HG02852 (cell line): ENCODE measurements around the gene ABCG8.

Source experiments
- ATAC-seq: cut with Tn5 transposase; IDR thresholded peaks from one replicate; pipeline ENCODE4 v1.9.1; 2021; ENCODE audit warnings: mild to moderate bottlenecking, moderate library complexity; ENCODE audit not compliant: unreplicated experiment

ABCG8 gene

DNA sequence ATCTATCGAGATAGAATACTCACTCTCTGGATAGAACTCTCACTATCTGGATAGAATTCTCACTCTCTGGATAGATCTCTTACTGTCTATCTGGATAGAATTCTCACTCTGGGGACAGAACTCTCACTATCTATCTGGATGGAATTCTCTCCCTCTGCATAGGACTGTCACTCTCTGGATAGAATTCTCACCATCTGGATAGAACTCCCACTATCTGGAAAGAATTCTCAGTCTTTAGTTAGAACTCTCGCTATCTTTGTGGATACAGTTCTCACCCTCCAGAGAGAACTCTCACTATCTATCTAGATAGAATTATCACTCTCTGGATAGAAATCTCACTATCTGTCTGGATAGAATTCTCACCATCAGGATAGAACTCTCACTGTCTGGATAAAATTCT lies 16.5 kb downstream of the ABCG8 start:
- no peak for ATAC-seq

DNA sequence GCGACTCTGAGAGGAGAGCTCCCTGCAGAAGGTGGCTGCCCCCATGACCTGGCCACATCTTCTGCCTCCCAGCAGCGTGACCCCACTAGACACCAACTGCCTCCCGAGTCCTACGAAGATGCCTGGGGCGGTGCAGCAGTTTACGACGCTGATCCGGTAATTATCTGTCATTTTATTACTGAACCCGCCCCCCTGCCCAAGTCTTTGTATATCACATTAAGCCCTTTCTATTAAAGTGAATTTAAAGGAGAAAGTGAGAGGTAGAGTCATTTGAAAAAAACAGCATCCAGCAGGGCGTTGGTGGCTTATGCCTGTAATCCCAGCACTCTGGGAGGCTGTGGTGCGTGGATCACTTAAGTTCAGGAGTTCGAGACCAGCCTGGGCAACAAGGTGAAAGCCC lies 33.4 kb downstream of the ABCG8 start:
- ATAC-seq: no peak

DNA sequence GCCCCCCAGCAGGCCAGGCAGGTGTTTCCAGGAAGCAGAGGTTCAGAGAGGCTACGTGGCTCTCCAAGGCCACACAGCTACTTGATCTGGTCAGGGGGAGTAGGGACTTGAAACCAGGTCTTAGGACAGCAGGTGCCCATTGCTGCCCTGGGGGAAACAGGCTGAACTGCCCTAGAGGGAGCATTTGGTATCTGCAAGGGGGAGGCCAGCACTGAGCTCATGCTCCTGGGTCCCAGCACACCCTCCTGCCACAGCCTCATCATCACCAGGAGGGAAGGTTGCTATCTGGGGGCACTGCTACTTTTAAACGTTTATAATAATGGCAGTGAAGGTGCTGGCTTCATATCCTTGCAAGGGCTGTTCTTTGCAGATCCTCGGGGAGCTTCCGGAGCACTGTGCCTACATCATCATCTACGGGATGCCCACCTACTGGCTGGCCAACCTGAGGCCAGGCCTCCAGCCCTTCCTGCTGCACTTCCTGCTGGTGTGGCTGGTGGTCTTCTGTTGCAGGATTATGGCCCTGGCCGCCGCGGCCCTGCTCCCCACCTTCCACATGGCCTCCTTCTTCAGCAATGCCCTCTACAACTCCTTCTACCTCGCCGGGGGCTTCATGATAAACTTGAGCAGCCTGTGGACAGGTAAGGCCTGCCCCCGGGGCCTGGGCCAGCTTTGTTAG lies 36.1 kb downstream of the ABCG8 start:
- no peak for ATAC-seq

DNA sequence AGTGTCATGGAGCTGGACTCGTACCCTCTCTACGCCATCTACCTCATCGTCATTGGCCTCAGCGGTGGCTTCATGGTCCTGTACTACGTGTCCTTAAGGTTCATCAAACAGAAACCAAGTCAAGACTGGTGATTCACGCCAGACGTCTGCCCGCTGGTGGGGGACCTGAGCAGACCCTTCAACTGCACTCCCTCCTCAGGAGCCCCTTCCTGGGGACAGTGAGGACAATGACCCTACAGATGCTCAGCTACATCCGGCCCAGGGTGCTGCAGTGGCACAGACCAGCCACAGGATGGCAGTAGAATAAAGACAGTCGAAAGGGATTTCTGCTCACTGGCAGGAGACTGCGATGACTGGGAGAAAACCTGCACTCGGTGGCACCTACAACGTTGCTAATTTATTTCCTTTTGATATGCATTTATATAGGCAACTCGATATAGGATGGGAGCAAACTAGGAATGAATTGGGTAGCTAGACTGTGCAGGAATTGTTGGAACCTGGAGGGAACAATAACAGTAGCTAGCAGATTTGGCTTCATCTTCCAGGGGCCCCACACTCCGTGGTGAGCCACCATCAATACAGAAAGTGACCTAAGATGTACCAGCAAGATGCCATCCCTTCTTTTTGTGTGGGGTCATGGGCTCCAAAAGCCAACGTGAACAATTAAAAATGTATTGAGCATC lies 39.2 kb downstream of the ABCG8 start:
- no peak for ATAC-seq

DNA sequence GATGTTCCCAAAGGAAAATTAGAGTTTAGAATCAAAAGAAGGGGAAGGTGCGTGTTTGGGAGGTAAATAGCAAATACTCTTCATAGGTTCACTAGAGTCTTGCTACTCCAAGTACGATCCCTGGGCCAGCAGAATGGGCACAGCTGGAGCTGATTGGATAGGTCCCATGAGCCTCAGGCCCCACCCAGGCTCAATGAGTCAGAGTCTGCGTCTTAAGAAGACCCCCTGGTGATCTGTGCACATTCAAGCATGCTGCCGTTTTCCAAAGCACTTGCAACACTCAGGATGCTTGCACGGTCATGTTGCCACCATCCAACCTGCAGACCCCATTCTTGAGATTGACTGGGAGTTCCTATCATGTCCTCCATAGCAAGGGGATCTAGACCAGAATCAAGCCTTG lies 40.5 kb downstream of the ABCG8 start:
- no peak for ATAC-seq

DNA sequence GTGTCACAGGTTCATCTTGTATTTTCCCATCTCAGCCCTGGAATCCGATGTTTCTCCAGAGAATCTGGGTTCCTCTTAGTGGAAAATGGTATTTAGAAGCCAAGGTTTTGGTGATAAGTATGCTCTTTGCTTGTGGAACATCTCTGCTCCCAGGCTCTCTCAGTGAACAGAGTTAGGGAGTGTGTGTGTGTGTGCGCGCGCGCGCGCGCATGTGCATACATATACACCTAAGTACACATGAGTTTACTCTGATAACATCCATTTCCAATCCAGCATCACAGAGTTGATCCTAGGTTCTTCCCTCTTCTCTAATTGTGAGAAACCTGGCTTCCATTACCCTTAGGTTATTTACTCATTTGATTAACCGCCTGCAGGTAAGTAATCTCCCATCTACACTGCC lies 41.7 kb downstream of the ABCG8 start:
- ATAC-seq: no peak

DNA sequence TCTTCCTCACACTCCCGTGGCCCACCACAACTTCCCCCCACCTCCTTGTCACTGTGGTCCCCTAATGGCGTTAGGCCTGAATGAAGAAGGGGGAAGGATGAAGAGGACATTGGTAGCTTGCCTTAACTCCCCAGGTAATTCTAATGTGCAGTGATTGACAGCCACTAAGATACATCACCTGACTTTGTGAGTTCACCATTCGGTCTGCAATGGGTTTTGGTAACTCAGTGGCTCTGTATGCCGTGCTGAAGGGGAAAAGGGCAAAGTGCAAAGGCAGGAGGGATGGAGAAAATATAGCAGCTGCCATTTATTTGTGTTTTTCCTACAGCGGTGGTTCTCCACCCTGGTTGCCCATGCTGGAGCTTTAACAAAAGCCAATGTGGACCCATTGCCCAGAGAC lies 42.2 kb downstream of the ABCG8 start:
- no peak for ATAC-seq

DNA sequence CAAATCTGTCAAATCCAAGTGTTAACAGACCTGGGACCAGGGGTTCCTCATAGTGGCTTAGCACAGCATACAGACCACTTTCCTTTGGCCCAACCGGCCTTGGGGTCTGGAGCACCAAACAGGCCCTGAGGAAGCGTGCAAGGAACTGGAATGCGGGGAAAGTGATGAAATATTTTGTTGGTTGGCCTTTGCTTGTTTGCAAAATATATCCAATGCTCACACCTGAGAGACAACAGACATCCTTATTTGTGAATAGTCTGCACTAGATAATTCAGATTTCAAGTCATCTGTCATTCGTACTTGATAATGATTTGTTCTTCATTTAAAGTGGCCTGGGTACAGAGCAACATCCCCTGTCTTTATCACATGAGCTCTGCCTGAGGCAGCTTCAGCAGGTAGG lies 43.5 kb downstream of the ABCG8 start:
- ATAC-seq: no peak

DNA sequence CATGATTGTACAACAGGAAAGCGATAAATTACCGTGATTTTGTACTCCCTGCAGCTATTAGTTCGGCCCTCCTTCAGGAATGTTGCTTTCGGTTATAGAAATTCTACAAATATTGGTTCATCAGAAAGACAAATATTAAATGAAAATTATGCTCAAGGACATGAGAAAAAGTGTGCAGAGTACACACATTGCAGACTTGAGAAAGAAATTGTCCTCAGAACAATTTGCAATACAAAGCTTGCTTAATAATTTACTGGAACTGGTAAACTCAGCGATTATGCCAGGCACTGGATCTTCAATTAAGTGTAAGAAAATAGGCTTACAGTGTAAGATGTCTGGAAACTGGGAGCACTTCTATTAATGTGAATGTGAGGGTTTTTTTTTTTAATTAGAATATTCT lies 45.9 kb downstream of the ABCG8 start:
- ATAC-seq: no peak

DNA sequence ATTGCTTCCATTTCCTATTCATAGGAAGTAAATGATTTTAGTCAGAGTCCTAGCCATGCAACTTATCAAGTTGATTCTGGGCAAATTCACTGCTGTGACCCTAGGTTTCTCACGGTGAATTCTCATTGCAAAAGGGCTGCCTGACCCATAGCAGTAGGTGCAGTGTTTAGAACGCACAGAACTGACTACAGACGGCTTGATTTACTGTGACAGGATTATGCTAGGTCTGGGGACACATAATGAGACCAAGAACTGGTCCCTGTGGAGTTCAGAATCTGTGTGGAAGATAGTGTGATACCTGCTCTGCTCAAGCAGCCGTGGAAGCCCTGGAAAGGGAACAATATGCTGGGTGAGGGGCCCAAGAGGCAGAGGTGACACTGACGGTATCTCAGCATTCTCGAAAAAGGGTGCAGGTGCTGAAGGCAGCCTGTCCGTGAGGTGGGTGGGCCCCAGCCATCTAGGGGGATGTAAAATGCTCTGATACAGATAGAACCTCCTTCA lies 46.4 kb downstream of the ABCG8 start:
- no peak for ATAC-seq

DNA sequence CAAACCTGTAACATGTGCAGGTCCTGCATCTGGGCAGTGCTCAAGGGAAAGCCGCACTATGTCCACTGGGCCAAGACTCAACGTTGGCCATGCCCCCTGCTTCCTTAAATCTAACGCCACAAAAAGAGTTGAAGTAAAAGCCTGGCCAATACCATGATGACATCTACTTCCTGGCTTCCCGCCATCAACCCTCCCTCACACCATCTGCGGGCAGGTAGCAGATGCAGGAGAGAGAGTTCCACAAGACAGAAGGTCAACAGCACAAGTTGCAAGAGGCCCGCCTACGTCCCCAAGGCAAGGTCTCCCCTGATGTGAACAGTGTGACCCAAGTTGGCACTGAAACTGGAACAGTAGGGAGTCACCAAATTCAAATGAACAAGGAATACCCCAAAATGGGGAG lies 48.4 kb downstream of the ABCG8 start:
- no peak for ATAC-seq

DNA sequence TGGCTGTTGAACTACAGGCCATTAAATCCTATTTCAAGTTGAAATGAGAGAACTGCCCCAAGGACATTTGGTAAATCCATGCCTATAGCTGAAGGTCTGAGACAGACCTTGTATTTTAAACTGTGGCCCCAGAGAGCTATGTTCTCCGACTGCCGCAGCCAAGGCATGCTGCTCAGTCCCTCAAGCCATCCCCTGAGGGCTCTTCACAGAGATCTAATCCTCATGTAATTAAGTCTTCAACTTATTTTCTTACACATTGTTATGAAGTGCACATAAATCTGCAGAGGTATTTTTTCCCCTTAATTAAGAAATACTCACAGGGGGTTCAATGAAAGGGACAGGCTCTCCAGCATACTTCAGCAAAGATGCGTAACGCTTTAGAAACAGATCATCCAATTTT lies 50.6 kb downstream of the ABCG8 start:
- no peak for ATAC-seq

DNA sequence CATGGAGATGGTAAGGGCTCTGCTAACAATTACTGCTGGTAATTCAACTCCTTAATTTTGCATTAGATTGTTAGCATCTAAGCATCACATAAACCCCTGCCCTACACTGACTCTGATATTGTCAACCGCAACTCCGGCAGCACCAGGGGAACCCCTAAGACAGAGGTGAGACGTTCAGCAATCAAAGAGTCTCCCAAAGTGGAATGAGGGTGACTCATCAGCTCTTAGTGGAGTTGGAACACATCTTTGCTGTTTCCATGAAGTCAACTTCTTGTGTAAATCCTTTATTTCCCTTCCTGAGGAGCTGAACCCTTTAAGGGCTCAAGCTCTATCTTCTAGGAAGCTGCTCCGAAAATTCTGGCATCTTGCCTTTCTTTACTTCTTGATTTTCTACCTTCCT lies 52.1 kb downstream of the ABCG8 start:
- ATAC-seq: no peak

DNA sequence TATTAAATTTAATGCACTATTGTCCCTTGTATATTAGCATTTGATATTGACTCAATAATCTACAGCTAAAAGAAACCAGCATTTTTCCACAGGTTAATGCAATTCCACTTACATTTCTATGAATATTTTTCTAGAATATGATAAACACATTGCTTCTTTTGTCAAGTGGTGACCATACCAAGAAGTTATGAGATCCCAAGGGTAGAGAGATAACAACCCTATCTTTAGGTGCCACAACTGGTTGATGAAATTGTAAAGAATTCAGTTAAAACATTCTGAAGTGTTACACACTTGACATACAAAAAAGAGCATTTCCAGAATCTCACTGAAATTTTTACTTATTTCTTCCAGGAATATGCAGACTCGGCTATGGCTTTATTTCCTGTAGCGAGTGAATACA lies 56.0 kb downstream of the ABCG8 start:
- ATAC-seq: no peak

DNA sequence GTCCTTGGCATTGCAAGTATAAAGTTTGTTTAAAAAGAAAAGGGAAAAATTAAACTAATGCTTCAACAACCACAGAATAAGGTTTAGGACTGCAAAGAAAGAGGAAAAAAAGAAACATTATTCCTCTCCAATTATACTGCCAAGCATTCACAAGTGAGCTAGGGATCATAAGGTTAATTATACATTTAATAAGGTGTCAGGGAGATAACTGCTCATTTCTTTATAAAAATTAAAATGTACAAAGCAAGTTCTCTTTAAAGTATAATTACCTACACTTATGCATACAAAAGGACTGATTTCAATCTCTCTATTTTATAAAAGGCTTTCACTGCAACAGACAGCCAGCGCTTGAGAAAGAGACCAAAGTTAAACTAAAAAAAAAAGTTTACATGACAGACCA lies 58.1 kb downstream of the ABCG8 start:
- ATAC-seq: no peak

DNA sequence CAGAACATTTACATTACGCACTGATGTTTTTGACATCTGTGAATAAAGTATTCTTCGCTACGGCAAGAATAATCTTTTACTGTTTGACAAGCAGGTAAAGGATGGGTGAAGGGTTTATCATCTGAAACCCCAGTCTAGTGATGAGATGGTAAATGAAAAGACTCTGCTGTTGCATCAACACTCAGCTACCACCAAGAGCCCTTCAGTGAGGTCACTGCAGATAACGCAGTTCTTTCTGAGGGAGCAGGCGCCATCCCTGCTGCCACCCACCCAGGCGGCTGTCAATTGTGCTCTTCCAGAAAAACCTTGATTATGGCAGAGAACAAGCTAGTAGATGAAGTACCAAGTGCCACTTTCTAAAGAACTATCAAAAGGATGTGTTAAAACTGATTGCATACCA lies 58.7 kb downstream of the ABCG8 start:
- no peak for ATAC-seq

DNA sequence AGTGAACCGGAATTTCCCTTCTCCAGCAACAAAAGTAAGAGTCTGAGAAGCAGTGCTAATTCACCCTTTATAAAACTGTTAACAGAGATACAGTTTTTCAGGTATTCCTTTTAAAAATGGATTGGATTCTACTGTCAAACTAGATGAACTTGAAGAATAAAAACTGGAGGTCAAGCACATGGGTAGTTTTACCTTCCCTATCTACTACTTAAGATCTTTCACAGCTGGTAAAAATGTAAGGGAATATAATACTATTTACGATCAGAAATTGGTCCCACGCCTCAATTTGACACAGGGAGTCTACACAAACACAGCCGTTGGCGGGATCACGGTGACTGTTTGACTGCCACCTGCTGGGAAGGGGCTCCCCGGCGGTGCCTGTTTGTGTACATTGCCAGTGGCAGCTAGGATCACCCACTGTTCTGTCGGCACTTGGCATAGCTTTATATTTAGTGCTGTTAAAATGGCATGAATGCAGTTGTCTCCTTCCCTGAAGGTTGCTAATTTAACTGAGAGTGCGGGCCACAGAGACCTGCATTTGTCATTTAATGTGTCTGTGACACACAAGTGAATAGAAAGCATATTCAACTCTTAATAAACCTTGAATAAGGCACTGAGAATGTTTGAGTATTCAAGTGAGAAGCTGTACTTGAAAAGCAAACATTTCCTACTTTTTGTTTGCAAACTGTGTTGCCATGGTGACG lies 59.5 kb downstream of the ABCG8 start:
- no peak for ATAC-seq

DNA sequence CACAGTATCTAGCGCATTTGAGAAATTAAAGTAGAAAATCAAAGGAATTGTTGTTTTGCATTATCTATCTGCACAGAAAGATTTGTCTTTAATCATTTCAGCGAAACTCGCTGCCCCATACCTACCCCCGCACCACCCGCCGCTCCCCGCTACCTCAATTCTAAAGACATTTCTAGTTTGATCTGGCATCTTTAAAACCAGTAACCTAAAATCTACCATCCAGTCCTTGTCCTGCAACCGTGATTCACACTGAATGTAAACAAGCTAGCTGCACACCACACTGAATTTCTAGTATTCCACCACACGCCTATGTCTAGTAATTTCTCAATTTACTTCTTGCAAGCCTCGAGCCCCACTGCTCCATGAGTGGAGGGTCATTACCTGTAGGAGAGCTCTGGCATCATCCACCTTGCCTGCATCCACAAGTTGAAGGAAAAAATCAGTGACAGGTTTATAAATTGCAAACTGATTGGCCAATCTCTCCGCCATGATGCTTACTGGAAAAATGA lies 60.1 kb downstream of the ABCG8 start:
- no peak for ATAC-seq

DNA sequence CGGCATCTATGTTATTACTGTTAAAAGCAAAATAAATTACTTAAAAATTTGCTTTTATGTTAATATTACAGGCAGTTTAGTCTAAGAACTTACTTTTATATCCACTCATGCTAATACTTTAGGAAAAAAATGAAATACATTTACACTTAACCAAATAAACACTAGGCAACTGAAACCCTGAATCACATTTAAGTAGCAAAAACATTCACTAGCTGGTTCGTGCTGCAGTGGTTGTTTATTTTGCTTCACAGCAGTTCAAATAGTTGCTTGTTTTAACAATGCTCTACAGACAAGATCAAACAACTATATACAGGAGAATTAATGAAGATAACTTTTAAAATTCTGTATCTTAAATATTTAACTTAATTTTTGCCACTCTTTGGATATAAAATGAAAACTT lies 60.8 kb downstream of the ABCG8 start:
- no peak for ATAC-seq

DNA sequence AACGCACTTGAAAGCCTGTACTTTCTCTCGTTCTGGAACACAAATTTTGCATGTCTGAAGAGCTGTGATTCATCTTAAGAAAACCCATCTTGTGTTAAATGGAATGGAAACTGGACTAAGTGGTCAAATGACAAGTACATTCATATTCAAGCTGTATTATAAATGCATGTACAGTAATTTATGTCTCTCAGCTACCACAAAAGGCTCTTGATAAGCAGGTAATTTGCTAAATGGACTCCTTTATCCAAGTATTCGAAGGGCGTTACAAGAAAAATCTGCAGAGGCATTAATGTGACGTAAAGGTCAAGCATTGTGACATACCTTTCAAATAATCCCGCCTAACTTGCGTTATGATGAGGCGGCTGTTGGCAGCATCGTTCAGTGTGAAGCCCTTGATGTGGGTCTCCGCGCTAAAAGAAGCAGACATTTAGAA lies 66.6 kb downstream of the ABCG8 start:
- peak; percentile 52 for ATAC-seq

DNA sequence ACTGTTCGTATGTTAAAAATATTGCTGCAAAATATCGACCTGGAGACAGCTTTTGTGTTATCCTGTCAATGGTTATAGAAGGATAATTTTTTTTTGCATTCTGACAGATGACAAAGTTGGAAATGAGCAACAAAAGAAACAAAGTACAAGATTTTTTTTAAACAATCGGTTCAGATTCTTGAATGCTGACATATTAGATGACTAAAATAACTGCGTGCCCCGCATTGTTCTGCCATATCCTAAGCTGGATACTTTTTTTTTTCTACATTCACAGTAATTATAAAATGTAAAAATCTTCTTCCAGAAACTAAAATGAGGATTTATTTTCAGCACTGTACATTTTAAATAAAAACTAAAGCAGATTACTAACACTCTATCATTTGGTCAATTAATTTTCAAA lies 67.1 kb downstream of the ABCG8 start:
- ATAC-seq: no peak
